HepG2 (cell line): ENCODE results near the gene KLF11. TPM values are rescaled to one million over a fixed set of nuclear protein-coding genes. Genes with fewer than 3 reads are reported as not detected.

Experiments used
- ARID2 ChIP-seq: sonication (generic); formaldehyde crosslinking; IDR thresholded peaks from 2 replicates; pipeline ENCODE4 v1.8.1; 2022; ENCODE audit warnings: mild to moderate bottlenecking, missing genetic modification reagents, borderline replicate concordance
- DNMT1 ChIP-seq: sonication (generic); formaldehyde crosslinking; IDR thresholded peaks from 2 replicates; pipeline ENCODE4 v1.5.1; 2020; ENCODE audit warnings: mild to moderate bottlenecking, missing genetic modification reagents
- FOSL2 ChIP-seq: sonication (generic); formaldehyde crosslinking; IDR thresholded peaks from 2 replicates; pipeline ENCODE4 v1.4.0; 2020; ENCODE audit warnings: missing genetic modification reagents
- KMT2A ChIP-seq: sonication (generic); formaldehyde crosslinking; IDR thresholded peaks from 2 replicates; pipeline ENCODE4 v1.4.0; 2020; ENCODE audit warnings: missing genetic modification reagents
- KMT2B ChIP-seq: IDR thresholded peaks from 2 replicates; pipeline ENCODE4 v1.6.1; 2016; ENCODE audit warnings: missing genetic modification reagents, missing compliant biosample characterization
- MIER2 ChIP-seq: IDR thresholded peaks from 2 replicates; pipeline ENCODE4 v1.6.1; 2016; ENCODE audit warnings: missing biosample characterization, missing genetic modification reagents
- MTF2 ChIP-seq: sonication (generic); formaldehyde crosslinking; IDR thresholded peaks from 2 replicates; pipeline ENCODE4 v1.5.0; 2020; ENCODE audit warnings: missing genetic modification reagents, borderline replicate concordance
- NR0B2 ChIP-seq: sonication (generic); formaldehyde crosslinking; IDR thresholded peaks from 2 replicates; pipeline ENCODE4 v1.4.0; 2020; ENCODE audit warnings: mild to moderate bottlenecking, missing genetic modification reagents
- NRL ChIP-seq: sonication (generic); formaldehyde crosslinking; IDR thresholded peaks from 2 replicates; pipeline ENCODE4 v1.5.0; 2020; ENCODE audit warnings: missing genetic modification reagents, mild to moderate bottlenecking, moderate library complexity, borderline replicate concordance
- RAD21 ChIP-seq: fragments of 450-650 bp; formaldehyde crosslinking; IDR thresholded peaks from 2 replicates; pipeline ENCODE4 v1.5.0; 2020; ENCODE audit warnings: mild to moderate bottlenecking
- WIZ ChIP-seq: sonication (generic); formaldehyde crosslinking; IDR thresholded peaks from 2 replicates; pipeline ENCODE4 v1.5.1; 2020; ENCODE audit warnings: mild to moderate bottlenecking, missing genetic modification reagents
- ZNF138 ChIP-seq: sonication (generic); formaldehyde crosslinking; IDR thresholded peaks from 2 replicates; pipeline ENCODE4 v1.5.0; 2020; ENCODE audit warnings: mild to moderate bottlenecking, low read depth, missing genetic modification reagents
- ZNF281 ChIP-seq: sonication (generic); formaldehyde crosslinking; IDR thresholded peaks from 2 replicates; pipeline ENCODE4 v1.4.0; 2020; ENCODE audit warnings: missing genetic modification reagents, borderline replicate concordance
- ZNF318 ChIP-seq: sonication (generic); formaldehyde crosslinking; IDR thresholded peaks from 2 replicates; pipeline ENCODE4 v1.4.0; 2020; ENCODE audit warnings: mild to moderate bottlenecking, missing genetic modification reagents
- ZNF44 ChIP-seq: sonication (generic); formaldehyde crosslinking; IDR thresholded peaks from 2 replicates; pipeline ENCODE4 v1.5.1; 2020; ENCODE audit warnings: mild to moderate bottlenecking, missing genetic modification reagents
- ZNF543 ChIP-seq: sonication (generic); formaldehyde crosslinking; IDR thresholded peaks from 2 replicates; pipeline ENCODE4 v1.4.0; 2020; ENCODE audit warnings: mild to moderate bottlenecking, missing genetic modification reagents
- ZNF792 ChIP-seq: IDR thresholded peaks from 2 replicates; pipeline ENCODE4 v1.6.1; 2016
- ZNF839 ChIP-seq: sonication (generic); formaldehyde crosslinking; IDR thresholded peaks from 2 replicates; pipeline ENCODE4 v1.4.0; 2020; ENCODE audit warnings: missing genetic modification reagents, mild to moderate bottlenecking, borderline replicate concordance
- polyA plus RNA-seq, 8 experiments: library from polyadenylated mRNA; depleted of rRNA in 3 of 8; stranded (reverse) in 7 of 8; unstranded in 1 of 8; fragments of >200 nt; fragmentation: Illumina TruSeq in 4 of 8; extraction: Trizol in 4 of 8; gene quantifications; 2 replicates each; pipeline versions ENCODE4 v1.2.1 to v1.2.3, GENCODE V29; 2011 to 2016; ENCODE audit warnings: low read depth in 4 of 8, missing spikeins in 1 of 8, mixed read lengths in 1 of 8; ENCODE audit not compliant: insufficient read depth in 1 of 8
- total RNA-seq, 5 experiments: library from RNA; depleted of rRNA; stranded (reverse); fragments of >200 nt; fragmentation: Illumina TruSeq; extraction: Trizol; gene quantifications; 2 replicates each; pipeline ENCODE4 v1.2.3, GENCODE V29; 2016; ENCODE audit warnings: low read depth in 1 of 5

Gene KLF11
- total and polyA plus RNA-seq, 2 of the 13 experiments (the other 11 are each of a cell fraction or from before 2014, with no cell fraction given), result 2.5 to 11.8 TPM

GRCh38 chr2:10043906-10044601 lies 704 bp downstream of the KLF11 start (continued):
- TF ChIP-seq ZNF318 (CRISPR knock-in tag) (0 out of 2 replicates have a peak, but pooled peaks have one; percentile 41), NRL (CRISPR knock-in tag) (peak; percentile 69; the same call in 1 of the 2 replicates), MIER2 (CRISPR knock-in tag) (no peak), ZNF281 (CRISPR knock-in tag) (peak; percentile 68), RAD21 (CRISPR knock-in tag) (peak; percentile 1; the same call in 1 of the 2 replicates), DNMT1 (peak; percentile 69), ZNF792 (CRISPR knock-in tag) (0 out of 2 replicates have a peak, but pooled peaks have one; percentile 29), ARID2 (CRISPR knock-in tag) (no peak), NR0B2 (CRISPR knock-in tag) (peak; percentile 70; the same call in 1 of the 2 replicates), ZNF543 (CRISPR knock-in tag) (peak; percentile 11; the same call in 1 of the 2 replicates), ZNF839 (0 out of 2 replicates have a peak, but pooled peaks have one; percentile 49), KMT2B (CRISPR knock-in tag) (no peak), ZNF44 (CRISPR knock-in tag) (no peak), KMT2A (0 out of 2 replicates have a peak, but pooled peaks have one; percentile 38), MTF2 (peak; percentile 12; the same call in 1 of the 2 replicates), ZNF138 (CRISPR knock-in tag) (peak; percentile 17; the same call in 1 of the 2 replicates), WIZ (CRISPR knock-in tag) (no peak), FOSL2 (peak; percentile 55)
